Measurements from ENCODE around the gene C1QC. TPM values are rescaled to one million over a fixed set of nuclear protein-coding genes. Genes with fewer than 3 reads are reported as not detected.

C1QC gene
- total and polyA plus RNA-seq, 2 of the 8 experiments (the other 6 are each of a cell fraction or from before 2014, with no cell fraction given): not detected

DNA sequence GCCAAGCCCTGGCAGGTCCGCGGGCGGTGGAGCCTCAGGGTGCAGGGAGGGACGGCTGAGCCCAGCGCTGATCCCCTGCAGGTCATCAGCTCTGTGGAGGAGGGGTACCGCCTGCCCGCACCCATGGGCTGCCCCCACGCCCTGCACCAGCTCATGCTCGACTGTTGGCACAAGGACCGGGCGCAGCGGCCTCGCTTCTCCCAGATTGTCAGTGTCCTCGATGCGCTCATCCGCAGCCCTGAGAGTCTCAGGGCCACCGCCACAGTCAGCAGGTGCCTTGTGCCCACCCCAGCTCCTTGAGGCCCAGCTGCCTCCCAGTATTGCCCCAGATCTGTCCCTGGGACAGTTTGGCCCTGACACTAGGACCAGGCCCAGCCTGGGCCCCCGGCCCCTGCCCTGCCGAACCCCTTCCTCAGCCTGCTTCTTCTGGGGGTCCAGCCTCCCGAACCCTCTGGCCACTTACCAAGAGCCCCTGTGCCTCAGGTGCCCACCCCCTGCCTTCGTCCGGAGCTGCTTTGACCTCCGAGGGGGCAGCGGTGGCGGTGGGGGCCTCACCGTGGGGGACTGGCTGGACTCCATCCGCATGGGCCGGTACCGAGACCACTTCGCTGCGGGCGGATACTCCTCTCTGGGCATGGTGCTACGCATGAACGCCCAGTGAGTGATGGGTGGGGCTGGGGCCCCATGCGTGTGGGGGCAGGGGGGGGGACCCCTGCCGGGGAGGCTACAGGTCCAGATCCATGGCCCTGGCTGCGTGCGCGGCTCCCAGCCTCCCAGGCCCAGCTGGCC is 42.4 kb upstream of the C1QC start (continued):
- TF ChIP-seq, protein P1, sequence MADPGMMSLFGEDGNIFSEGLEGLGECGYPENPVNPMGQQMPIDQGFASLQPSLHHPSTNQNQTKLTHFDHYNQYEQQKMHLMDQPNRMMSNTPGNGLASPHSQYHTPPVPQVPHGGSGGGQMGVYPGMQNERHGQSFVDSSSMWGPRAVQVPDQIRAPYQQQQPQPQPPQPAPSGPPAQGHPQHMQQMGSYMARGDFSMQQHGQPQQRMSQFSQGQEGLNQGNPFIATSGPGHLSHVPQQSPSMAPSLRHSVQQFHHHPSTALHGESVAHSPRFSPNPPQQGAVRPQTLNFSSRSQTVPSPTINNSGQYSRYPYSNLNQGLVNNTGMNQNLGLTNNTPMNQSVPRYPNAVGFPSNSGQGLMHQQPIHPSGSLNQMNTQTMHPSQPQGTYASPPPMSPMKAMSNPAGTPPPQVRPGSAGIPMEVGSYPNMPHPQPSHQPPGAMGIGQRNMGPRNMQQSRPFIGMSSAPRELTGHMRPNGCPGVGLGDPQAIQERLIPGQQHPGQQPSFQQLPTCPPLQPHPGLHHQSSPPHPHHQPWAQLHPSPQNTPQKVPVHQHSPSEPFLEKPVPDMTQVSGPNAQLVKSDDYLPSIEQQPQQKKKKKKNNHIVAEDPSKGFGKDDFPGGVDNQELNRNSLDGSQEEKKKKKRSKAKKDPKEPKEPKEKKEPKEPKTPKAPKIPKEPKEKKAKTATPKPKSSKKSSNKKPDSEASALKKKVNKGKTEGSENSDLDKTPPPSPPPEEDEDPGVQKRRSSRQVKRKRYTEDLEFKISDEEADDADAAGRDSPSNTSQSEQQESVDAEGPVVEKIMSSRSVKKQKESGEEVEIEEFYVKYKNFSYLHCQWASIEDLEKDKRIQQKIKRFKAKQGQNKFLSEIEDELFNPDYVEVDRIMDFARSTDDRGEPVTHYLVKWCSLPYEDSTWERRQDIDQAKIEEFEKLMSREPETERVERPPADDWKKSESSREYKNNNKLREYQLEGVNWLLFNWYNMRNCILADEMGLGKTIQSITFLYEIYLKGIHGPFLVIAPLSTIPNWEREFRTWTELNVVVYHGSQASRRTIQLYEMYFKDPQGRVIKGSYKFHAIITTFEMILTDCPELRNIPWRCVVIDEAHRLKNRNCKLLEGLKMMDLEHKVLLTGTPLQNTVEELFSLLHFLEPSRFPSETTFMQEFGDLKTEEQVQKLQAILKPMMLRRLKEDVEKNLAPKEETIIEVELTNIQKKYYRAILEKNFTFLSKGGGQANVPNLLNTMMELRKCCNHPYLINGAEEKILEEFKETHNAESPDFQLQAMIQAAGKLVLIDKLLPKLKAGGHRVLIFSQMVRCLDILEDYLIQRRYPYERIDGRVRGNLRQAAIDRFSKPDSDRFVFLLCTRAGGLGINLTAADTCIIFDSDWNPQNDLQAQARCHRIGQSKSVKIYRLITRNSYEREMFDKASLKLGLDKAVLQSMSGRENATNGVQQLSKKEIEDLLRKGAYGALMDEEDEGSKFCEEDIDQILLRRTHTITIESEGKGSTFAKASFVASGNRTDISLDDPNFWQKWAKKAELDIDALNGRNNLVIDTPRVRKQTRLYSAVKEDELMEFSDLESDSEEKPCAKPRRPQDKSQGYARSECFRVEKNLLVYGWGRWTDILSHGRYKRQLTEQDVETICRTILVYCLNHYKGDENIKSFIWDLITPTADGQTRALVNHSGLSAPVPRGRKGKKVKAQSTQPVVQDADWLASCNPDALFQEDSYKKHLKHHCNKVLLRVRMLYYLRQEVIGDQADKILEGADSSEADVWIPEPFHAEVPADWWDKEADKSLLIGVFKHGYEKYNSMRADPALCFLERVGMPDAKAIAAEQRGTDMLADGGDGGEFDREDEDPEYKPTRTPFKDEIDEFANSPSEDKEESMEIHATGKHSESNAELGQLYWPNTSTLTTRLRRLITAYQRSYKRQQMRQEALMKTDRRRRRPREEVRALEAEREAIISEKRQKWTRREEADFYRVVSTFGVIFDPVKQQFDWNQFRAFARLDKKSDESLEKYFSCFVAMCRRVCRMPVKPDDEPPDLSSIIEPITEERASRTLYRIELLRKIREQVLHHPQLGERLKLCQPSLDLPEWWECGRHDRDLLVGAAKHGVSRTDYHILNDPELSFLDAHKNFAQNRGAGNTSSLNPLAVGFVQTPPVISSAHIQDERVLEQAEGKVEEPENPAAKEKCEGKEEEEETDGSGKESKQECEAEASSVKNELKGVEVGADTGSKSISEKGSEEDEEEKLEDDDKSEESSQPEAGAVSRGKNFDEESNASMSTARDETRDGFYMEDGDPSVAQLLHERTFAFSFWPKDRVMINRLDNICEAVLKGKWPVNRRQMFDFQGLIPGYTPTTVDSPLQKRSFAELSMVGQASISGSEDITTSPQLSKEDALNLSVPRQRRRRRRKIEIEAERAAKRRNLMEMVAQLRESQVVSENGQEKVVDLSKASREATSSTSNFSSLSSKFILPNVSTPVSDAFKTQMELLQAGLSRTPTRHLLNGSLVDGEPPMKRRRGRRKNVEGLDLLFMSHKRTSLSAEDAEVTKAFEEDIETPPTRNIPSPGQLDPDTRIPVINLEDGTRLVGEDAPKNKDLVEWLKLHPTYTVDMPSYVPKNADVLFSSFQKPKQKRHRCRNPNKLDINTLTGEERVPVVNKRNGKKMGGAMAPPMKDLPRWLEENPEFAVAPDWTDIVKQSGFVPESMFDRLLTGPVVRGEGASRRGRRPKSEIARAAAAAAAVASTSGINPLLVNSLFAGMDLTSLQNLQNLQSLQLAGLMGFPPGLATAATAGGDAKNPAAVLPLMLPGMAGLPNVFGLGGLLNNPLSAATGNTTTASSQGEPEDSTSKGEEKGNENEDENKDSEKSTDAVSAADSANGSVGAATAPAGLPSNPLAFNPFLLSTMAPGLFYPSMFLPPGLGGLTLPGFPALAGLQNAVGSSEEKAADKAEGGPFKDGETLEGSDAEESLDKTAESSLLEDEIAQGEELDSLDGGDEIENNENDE (IDR thresholded peaks at IDR 0.05; ENCODE audit: insufficient replicate concordance, low read length): no peak
- no peak for TF ChIP-seq POU5F1 (IDR thresholded peaks at IDR 0.05; ENCODE audit: low read depth, low read length)
- no peak for TF ChIP-seq EZH2 (IDR thresholded peaks at IDR 0.05; ENCODE audit: low read depth, low read length, severe bottlenecking)
- no peak for TF ChIP-seq SIX5 (IDR thresholded peaks at IDR 0.05; ENCODE audit: low read depth, low read length)
- TF ChIP-seq RXRA (IDR thresholded peaks at IDR 0.05; ENCODE audit: insufficient read depth, low read depth, low read length): no peak
- no peak for TF ChIP-seq SP2 (IDR thresholded peaks at IDR 0.05; ENCODE audit: low read length)
- no peak for TF ChIP-seq CHD2 (IDR thresholded peaks at IDR 0.05; ENCODE audit: low read length)
- TF ChIP-seq EP300 (IDR thresholded peaks at IDR 0.05; ENCODE audit: borderline replicate concordance in 1 of 2, low read depth in 2 of 2, low read length in 2 of 2): no peak

Measured in H1 (cell line).